ENCODE data around the gene TXNRD2. TPM values are rescaled to one million over a fixed set of nuclear protein-coding genes. Genes with fewer than 3 reads are reported as not detected.

TXNRD2 gene
- total and polyA plus RNA-seq, 2 donors (not counting 1 experiment from before 2014, with no cell fraction given) = 24.8 to 36.2 TPM

GRCh38 chr22:19895160-19895849 is 46.3 kb downstream of the TXNRD2 start:
- DNase-seq = no peak
- Histone ChIP-seq H3K36me3 (replicated peaks in 1 of 2; ENCODE audit: control extremely low read depth in 1 of 2, control insufficient read depth in 1 of 2, extremely low read depth in 1 of 2, insufficient read depth in 2 of 2, low read length in 1 of 2) (no peaks in the 10 kb centered on the region), H3K4me2 (replicated peaks; ENCODE audit: low read depth, low read length, poor library complexity, severe bottlenecking) (no peak overlapping the region), H3K9me3 (ENCODE audit: control extremely low read depth in 1 of 3, control insufficient read depth in 2 of 3, insufficient read depth in 1 of 3, low read length in 2 of 3) (no peaks in the 10 kb centered on the region), H3K27ac (ENCODE audit: low read length in 2 of 2) (no peak overlapping the region), H3K27me3 (replicated peaks in 1 of 4; ENCODE audit: control extremely low read depth in 1 of 4, control insufficient read depth in 3 of 4, insufficient read depth in 4 of 4, low read length in 3 of 4) (no peaks in the 10 kb centered on the region), H3K4me1 (ENCODE audit: control insufficient read depth in 2 of 2, insufficient read depth in 2 of 2, low read length in 2 of 2) (peaks cover 20 to 21% of the 10 kb centered on the region in 2 donors), H3K79me2 (ENCODE audit: control insufficient read depth, insufficient read depth, low read length) (no peaks in the 10 kb centered on the region), H4K20me1 (ENCODE audit: control insufficient read depth, insufficient read depth, low read length, poor library complexity, severe bottlenecking) (no peaks in the 10 kb centered on the region), H3K4me3 (ENCODE audit: control extremely low read depth in 1 of 5, extremely low read depth in 1 of 5, insufficient read depth in 1 of 5, low read depth in 2 of 5, low read length in 4 of 5) (no peak overlapping the region), H3K9ac (ENCODE audit: low read length) (no peak overlapping the region), H2AFZ (ENCODE audit: insufficient read depth, low read depth, low read length, poor library complexity, severe bottlenecking) (no peak overlapping the region)
- CTCF ChIA-PET = no interaction called here
- Mint-ChIP-seq H3K27me3 (no peaks in the 10 kb centered on the region), H3K4me1 (peaks cover 21% of the 10 kb centered on the region), H3K27ac (no peak overlapping the region), H3K4me3 (no peak overlapping the region), H3K9me3 (ENCODE audit: insufficient read depth) (no peaks in the 10 kb centered on the region)
- TF ChIP-seq, protein P1, sequence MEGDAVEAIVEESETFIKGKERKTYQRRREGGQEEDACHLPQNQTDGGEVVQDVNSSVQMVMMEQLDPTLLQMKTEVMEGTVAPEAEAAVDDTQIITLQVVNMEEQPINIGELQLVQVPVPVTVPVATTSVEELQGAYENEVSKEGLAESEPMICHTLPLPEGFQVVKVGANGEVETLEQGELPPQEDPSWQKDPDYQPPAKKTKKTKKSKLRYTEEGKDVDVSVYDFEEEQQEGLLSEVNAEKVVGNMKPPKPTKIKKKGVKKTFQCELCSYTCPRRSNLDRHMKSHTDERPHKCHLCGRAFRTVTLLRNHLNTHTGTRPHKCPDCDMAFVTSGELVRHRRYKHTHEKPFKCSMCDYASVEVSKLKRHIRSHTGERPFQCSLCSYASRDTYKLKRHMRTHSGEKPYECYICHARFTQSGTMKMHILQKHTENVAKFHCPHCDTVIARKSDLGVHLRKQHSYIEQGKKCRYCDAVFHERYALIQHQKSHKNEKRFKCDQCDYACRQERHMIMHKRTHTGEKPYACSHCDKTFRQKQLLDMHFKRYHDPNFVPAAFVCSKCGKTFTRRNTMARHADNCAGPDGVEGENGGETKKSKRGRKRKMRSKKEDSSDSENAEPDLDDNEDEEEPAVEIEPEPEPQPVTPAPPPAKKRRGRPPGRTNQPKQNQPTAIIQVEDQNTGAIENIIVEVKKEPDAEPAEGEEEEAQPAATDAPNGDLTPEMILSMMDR (IDR thresholded peaks at IDR 0.05) = no peak
- TF ChIP-seq EZH2 (IDR thresholded peaks at IDR 0.05; ENCODE audit: borderline replicate concordance, insufficient read depth, low read depth, low read length, poor library complexity, severe bottlenecking) = no peak
- WGBS (ENCODE audit: insufficient coverage) = 94% methylated on average over 23 of the region's 23 CpGs
- POLR2A ChIA-PET = no interaction called here
- ATAC-seq (ENCODE audit: low read depth) = no peak
- intact Hi-C loops (cut with micrococcal nuclease) = loop anchor here (10.0 kb wide), 1 partner anchor 61 kb away; no protein-coding TSS in a partner anchor

- Mint-ChIP-seq H3K4me3 (no peak overlapping the region), H3K27ac (no peak overlapping the region), H3K4me1 (peaks cover 21% of the 10 kb centered on the region), H3K27me3 (no peaks in the 10 kb centered on the region), H3K9me3 (ENCODE audit: insufficient read depth) (no peaks in the 10 kb centered on the region)
- Histone ChIP-seq H2AFZ (ENCODE audit: insufficient read depth, low read depth, low read length, poor library complexity, severe bottlenecking) (no peak overlapping the region), H3K9ac (ENCODE audit: low read length) (no peak overlapping the region), H4K20me1 (ENCODE audit: control insufficient read depth, insufficient read depth, low read length, poor library complexity, severe bottlenecking) (no peaks in the 10 kb centered on the region), H3K36me3 (replicated peaks in 1 of 2; ENCODE audit: control extremely low read depth in 1 of 2, control insufficient read depth in 1 of 2, extremely low read depth in 1 of 2, insufficient read depth in 2 of 2, low read length in 1 of 2) (no peaks in the 10 kb centered on the region), H3K4me3 (ENCODE audit: control extremely low read depth in 1 of 5, extremely low read depth in 1 of 5, insufficient read depth in 1 of 5, low read depth in 2 of 5, low read length in 4 of 5) (no peak overlapping the region), H3K79me2 (ENCODE audit: control insufficient read depth, insufficient read depth, low read length) (no peaks in the 10 kb centered on the region), H3K9me3 (ENCODE audit: control extremely low read depth in 1 of 3, control insufficient read depth in 2 of 3, insufficient read depth in 1 of 3, low read length in 2 of 3) (no peaks in the 10 kb centered on the region), H3K27me3 (replicated peaks in 1 of 4; ENCODE audit: control extremely low read depth in 1 of 4, control insufficient read depth in 3 of 4, insufficient read depth in 4 of 4, low read length in 3 of 4) (no peaks in the 10 kb centered on the region), H3K4me2 (replicated peaks; ENCODE audit: low read depth, low read length, poor library complexity, severe bottlenecking) (no peak overlapping the region), H3K27ac (ENCODE audit: low read length in 2 of 2) (no peak overlapping the region), H3K4me1 (ENCODE audit: control insufficient read depth in 2 of 2, insufficient read depth in 2 of 2, low read length in 2 of 2) (peaks cover 20 to 21% of the 10 kb centered on the region in 2 donors)
- ATAC-seq (ENCODE audit: low read depth) (no peak), DNase-seq (no peak)
- intact Hi-C loops (cut with micrococcal nuclease) = loop anchor here (5.0 to 10.0 kb wide), 2 partner anchors 49 to 59 kb away; partner anchors contain the start of genes COMT and TXNRD2
- 98% methylated on average over 15 of the region's 15 CpGs for WGBS (ENCODE audit: insufficient coverage)
- ChIA-PET POLR2A (no interaction called here), CTCF (interaction anchor here (1.2 kb wide), 1 partner anchor 120 kb away, joined by 3 read pairs; no protein-coding TSS in a partner anchor)
- TF ChIP-seq, protein P1 (IDR thresholded peaks at IDR 0.05) = no peak
- no peak for TF ChIP-seq EZH2 (IDR thresholded peaks at IDR 0.05; ENCODE audit: borderline replicate concordance, insufficient read depth, low read depth, low read length, poor library complexity, severe bottlenecking)
Measured at GRCh38 chr22:19893363-19893762, 48.3 kb downstream of the TXNRD2 start.
